H1 (cell line): ENCODE results near the gene SLC10A6. TPM values are rescaled to one million over a fixed set of nuclear protein-coding genes. Genes with fewer than 3 reads are reported as not detected.

ENCODE experiments used
- CTCF ChIA-PET: fragments of 300-600 bp; sonication (Branson Sonifier 250); formaldehyde crosslinking; loops from one replicate; lab custom pipeline; 2021; ENCODE audit not compliant: partially characterized antibody; lab: Charles Lee
- POLR2A ChIA-PET: fragments of 300-600 bp; sonication (Branson Sonifier 250); formaldehyde crosslinking; loops from one replicate; lab custom pipeline; 2021; ENCODE audit warnings: inconsistent platforms; ENCODE audit not compliant: partially characterized antibody; lab: Charles Lee
- DNase-seq, 2 experiments: peaks; one replicate each; pipeline versions ENCODE4 v3.0.0 to v3.0.0-alpha.2; 2010 to 2022; ENCODE audit warnings: low spot score in 2 of 2, low read depth in 1 of 2, mixed read lengths in 1 of 2
- FAIRE-seq: peaks from 2 replicates; lab custom pipeline; 2011; peaks lifted over from hg19 to GRCh38; lab: Jason Lieb, UNC
- H2AFZ ChIP-seq: 2 replicates; pipeline ENCODE4 v1.8.1; 2012; ENCODE audit warnings: low read length, inconsistent platforms
- H2AK5ac ChIP-seq: 2 replicates; pipeline ENCODE4 v1.6.1; 2013; ENCODE audit warnings: low read depth, low read length
- H2BK120ac ChIP-seq: replicated peaks from 2 replicates; pipeline ENCODE3; 2013; ENCODE audit warnings: low read depth, low read length, inconsistent platforms
- H2BK12ac ChIP-seq: 2 replicates; pipeline ENCODE4 v1.6.1; 2013; ENCODE audit warnings: low read depth, low read length
- H2BK15ac ChIP-seq: 2 replicates; pipeline ENCODE4 v1.6.1; 2013; ENCODE audit warnings: low read length
- H2BK20ac ChIP-seq: 2 replicates; pipeline ENCODE4 v1.6.1; 2013; ENCODE audit warnings: low read length
- H2BK5ac ChIP-seq: 2 replicates; pipeline ENCODE4 v1.6.1; 2013; ENCODE audit warnings: low read depth, low read length
- H3K14ac ChIP-seq: 2 replicates; pipeline ENCODE4 v1.6.1; 2013; ENCODE audit warnings: inconsistent platforms; ENCODE audit not compliant: insufficient read length
- H3K18ac ChIP-seq: 2 replicates; pipeline ENCODE4 v1.6.1; 2013; ENCODE audit warnings: low read length; ENCODE audit errors: extremely low read depth
- H3K23ac ChIP-seq: 2 replicates; pipeline ENCODE4 v1.6.1; 2013; ENCODE audit warnings: inconsistent platforms; ENCODE audit not compliant: insufficient read length
- H3K23me2 ChIP-seq: 2 replicates; pipeline ENCODE4 v1.6.1; 2013; ENCODE audit warnings: low read depth, low read length
- H3K27ac ChIP-seq: 2 replicates; pipeline ENCODE4 v1.6.1; 2011; ENCODE audit warnings: low read depth, low read length, inconsistent platforms
- H3K27me3 ChIP-seq, 4 experiments: replicated peaks in 1 of 4; 1 replicate in 1 of 4; 2 replicates in 3 of 4; pipeline versions ENCODE4 v1.6.1 to v1.8.1; 2011 to 2013; ENCODE audit warnings: low read length in 3 of 4, mild to moderate bottlenecking in 3 of 4, inconsistent platforms in 2 of 4, mixed read lengths in 2 of 4, moderate library complexity in 1 of 4; ENCODE audit not compliant: control insufficient read depth in 3 of 4, insufficient read depth in 3 of 4; ENCODE audit errors: extremely low read depth in 1 of 4
- H3K36me3 ChIP-seq, 4 experiments: 2 replicates each; pipeline versions ENCODE4 v1.6.1 to v1.8.1; 2011 to 2013; ENCODE audit warnings: mild to moderate bottlenecking in 4 of 4, low read length in 3 of 4, moderate library complexity in 2 of 4, control low read depth in 1 of 4, inconsistent platforms in 1 of 4; ENCODE audit not compliant: insufficient read depth in 4 of 4, control insufficient read depth in 2 of 4
- H3K4ac ChIP-seq: replicated peaks from 2 replicates; pipeline ENCODE3; 2013; ENCODE audit warnings: low read length, low read depth, mixed read lengths, inconsistent platforms; ENCODE audit not compliant: insufficient read length
- H3K4me1 ChIP-seq, 4 experiments: replicated peaks in 1 of 4; 1 replicate in 1 of 4; 2 replicates in 3 of 4; pipeline versions ENCODE4 v1.6.1 to v1.8.1; 2011 to 2013; ENCODE audit warnings: low read length in 3 of 4, inconsistent platforms in 2 of 4, mixed read lengths in 1 of 4; ENCODE audit not compliant: insufficient read depth in 4 of 4, control insufficient read depth in 3 of 4
- H3K4me2 ChIP-seq, 2 experiments: 2 replicates each; pipeline versions ENCODE4 v1.6.1 to v1.8.1; 2011 to 2013; ENCODE audit warnings: low read depth in 2 of 2, low read length in 2 of 2, control low read depth in 1 of 2, inconsistent platforms in 1 of 2, mild to moderate bottlenecking in 1 of 2; ENCODE audit not compliant: insufficient read depth in 1 of 2
- H3K4me3 ChIP-seq, 4 experiments: fragments of 200-600, 300-600 bp in 1 of 4; sonication (generic), shearing (Covaris generic), sonication (Bioruptor Twin) in 1 of 4; 2 replicates each; pipeline versions ENCODE4 v1.5.1 to v1.8.1; 2011 to 2016; ENCODE audit warnings: low read length in 4 of 4, low read depth in 3 of 4, control low read depth in 2 of 4, inconsistent platforms in 2 of 4, mild to moderate bottlenecking in 2 of 4, mixed read lengths in 1 of 4, moderate library complexity in 1 of 4; ENCODE audit not compliant: insufficient read depth in 2 of 4; ENCODE audit errors: extremely low read depth in 1 of 4
- H3K56ac ChIP-seq: replicated peaks from 2 replicates; pipeline ENCODE3; 2013; ENCODE audit warnings: low read depth, mild to moderate bottlenecking, mixed read lengths, low read length, inconsistent platforms; ENCODE audit not compliant: insufficient read length
- H3K79me1 ChIP-seq: 2 replicates; pipeline ENCODE4 v1.6.1; 2013; ENCODE audit warnings: low read depth, low read length, control low read depth
- H3K79me2 ChIP-seq, 2 experiments: 2 replicates each; pipeline versions ENCODE4 v1.6.1 to v1.8.1; 2012 to 2013; ENCODE audit warnings: low read length in 2 of 2, mild to moderate bottlenecking in 2 of 2, inconsistent platforms in 1 of 2; ENCODE audit not compliant: insufficient read depth in 2 of 2, control insufficient read depth in 1 of 2
- H3K9ac ChIP-seq, 4 experiments: replicated peaks in 1 of 4; 1 replicate in 1 of 4; 2 replicates in 3 of 4; pipeline versions ENCODE4 v1.6.1 to v1.8.1; 2011 to 2013; ENCODE audit warnings: low read depth in 3 of 4, low read length in 3 of 4, control low read depth in 2 of 4, mild to moderate bottlenecking in 2 of 4, moderate library complexity in 2 of 4, inconsistent platforms in 1 of 4; ENCODE audit errors: extremely low read depth in 1 of 4
- H3K9me3 ChIP-seq, 2 experiments: 2 replicates each; pipeline versions ENCODE4 v1.6.1 to v1.8.1; 2012 to 2013; ENCODE audit warnings: mild to moderate bottlenecking in 2 of 2, moderate library complexity in 2 of 2, control low read depth in 1 of 2, inconsistent platforms in 1 of 2, low read depth in 1 of 2, low read length in 1 of 2, mixed read lengths in 1 of 2; ENCODE audit not compliant: insufficient read depth in 2 of 2
- H4K20me1 ChIP-seq, 2 experiments: replicated peaks in 1 of 2; 2 replicates each; pipeline versions ENCODE3 to v1.8.1; 2011 to 2013; ENCODE audit warnings: inconsistent platforms in 2 of 2, low read length in 2 of 2, mild to moderate bottlenecking in 1 of 2; ENCODE audit not compliant: insufficient read depth in 2 of 2, control insufficient read depth in 1 of 2
- H4K5ac ChIP-seq: 2 replicates; pipeline ENCODE4 v1.6.1; 2013; ENCODE audit warnings: low read length, low read depth, mixed read lengths, inconsistent platforms; ENCODE audit not compliant: insufficient read length
- H4K8ac ChIP-seq: 2 replicates; pipeline ENCODE4 v1.8.0; 2013; ENCODE audit warnings: mild to moderate bottlenecking, moderate library complexity, low read length, inconsistent platforms; ENCODE audit not compliant: insufficient read depth; ENCODE audit errors: extremely low read depth
- H4K91ac ChIP-seq: replicated peaks from 2 replicates; pipeline ENCODE3; 2013; ENCODE audit warnings: low read length, mixed read lengths, inconsistent platforms; ENCODE audit not compliant: insufficient read length
- ATF2 ChIP-seq: IDR thresholded peaks from 2 replicates; pipeline ENCODE4 v1.6.1; 2012; ENCODE audit warnings: low read length, inconsistent platforms
- CREB1 ChIP-seq: IDR thresholded peaks from 2 replicates; pipeline ENCODE4 v1.6.1; 2012; ENCODE audit warnings: inconsistent platforms
- E2F6 ChIP-seq: IDR thresholded peaks from 2 replicates; pipeline ENCODE4 v1.6.1; 2012; ENCODE audit warnings: inconsistent platforms
- GABPA ChIP-seq: IDR thresholded peaks from 2 replicates; pipeline ENCODE4 v1.6.1; 2011; ENCODE audit warnings: mild to moderate bottlenecking, low read length, moderate library complexity, borderline replicate concordance; ENCODE audit not compliant: insufficient read depth
- KDM1A ChIP-seq: fragments of 200-600, 300-600 bp; sonication (generic); IDR thresholded peaks from 2 replicates; pipeline ENCODE4 v1.7.1; 2016; ENCODE audit warnings: mild to moderate bottlenecking, low read length, borderline replicate concordance
- NANOG ChIP-seq: IDR thresholded peaks from 2 replicates; pipeline ENCODE4 v1.6.1; 2011; ENCODE audit warnings: low read length, low read depth, mild to moderate bottlenecking, inconsistent platforms; ENCODE audit not compliant: insufficient read depth, poor library complexity, severe bottlenecking
- POLR2A ChIP-seq, 2 experiments: IDR thresholded peaks; 1 replicate in 1 of 2; 2 replicates in 1 of 2; pipeline ENCODE4 v1.6.1; 2011; ENCODE audit warnings: low read depth in 2 of 2, low read length in 2 of 2, mild to moderate bottlenecking in 2 of 2; ENCODE audit errors: control extremely low read depth in 1 of 2
- RBBP5 ChIP-seq: IDR thresholded peaks from 2 replicates; pipeline ENCODE4 v1.7.1; 2012; ENCODE audit warnings: low read depth, mild to moderate bottlenecking, inconsistent platforms, low read length, moderate library complexity, borderline replicate concordance
- SIRT6 ChIP-seq: IDR thresholded peaks from one replicate; pipeline ENCODE4 v1.7.1; 2012; ENCODE audit warnings: low read length, inconsistent platforms
- SP2 ChIP-seq: IDR thresholded peaks from 2 replicates; pipeline ENCODE4 v1.6.1; 2012; ENCODE audit warnings: mild to moderate bottlenecking, low read length, inconsistent platforms
- TBP ChIP-seq: IDR thresholded peaks from 2 replicates; pipeline ENCODE4 v1.6.1; 2011; ENCODE audit warnings: low read depth, low read length, improper control_type of control experiment
- whole genome bisulfite sequencing, 2 experiments: shearing (Covaris generic) in 1 of 2; methylation state at CpG; one replicate each; pipeline versions ENCODE4 v1.1.6 to v1.1.7; 2013 to 2015; ENCODE audit warnings: low lambda C conversion rate in 2 of 2, mixed read lengths in 2 of 2, inconsistent platforms in 1 of 2, low coverage in 1 of 2, missing lambda C conversion rate in 1 of 2; ENCODE audit not compliant: insufficient replicate concordance in 2 of 2, insufficient coverage in 1 of 2, insufficient read length in 1 of 2; ENCODE audit errors: extremely low coverage in 1 of 2, missing lambda C conversion rate in 1 of 2; 5-methylcytosine and 5-hydroxymethylcytosine counted together
- polyA plus RNA-seq, 7 experiments: library from polyadenylated mRNA; depleted of rRNA in 3 of 7; stranded (reverse) in 5 of 7; unstranded in 2 of 7; fragments of >200 nt in 5 of 7; fragments of 200-250 nt in 2 of 7; gene quantifications; 1 replicate in 5 of 7; 2 replicates in 1 of 7; 4 replicates in 1 of 7; pipeline versions ENCODE4 v1.2.1 to v1.2.3, GENCODE V29; 2011 to 2013; ENCODE audit warnings: missing spikeins in 2 of 7, mixed read lengths in 2 of 7
- total RNA-seq: library from RNA; stranded (reverse); fragmentation: NEBNext Ultra II Directional; extraction: Animal tissue kit (Norgen Biotek cat#: 25700); gene quantifications from 2 replicates; pipeline ENCODE4 v1.2.1, GENCODE V29; 2021

SLC10A6 gene
- total and polyA plus RNA-seq, 2 of the 8 experiments (the other 6 are each of a cell fraction or from before 2014, with no cell fraction given), result not detected

GRCh38 chr4:86896596-86896995 lies 47.4 kb upstream of the SLC10A6 start:
- FAIRE-seq, result no peak
- Histone ChIP-seq H3K79me2 (no peaks in the 10 kb centered on the region), H4K8ac (no peak overlapping the region), H3K23ac (no peak overlapping the region), H3K27me3 (peaks cover 0 to 6% (median 2%) of the 10 kb centered on the region in 4 experiments; a peak in 3 of 7 replicates), H3K56ac (no peak overlapping the region), H3K4me3 (no peak overlapping the region), H3K36me3 (no peaks in the 10 kb centered on the region), H4K20me1 (no peaks in the 10 kb centered on the region), H3K4me1 (peaks cover 0 to 2% (median 0%) of the 10 kb centered on the region in 4 experiments; a peak in 1 of 7 replicates), H3K4ac (no peak overlapping the region), H3K27ac (no peak overlapping the region), H4K5ac (no peak overlapping the region)
- no peak for DNase-seq
- 83% methylated on average over 4 of the region's 4 CpGs; no CpG with 5 or more reads in 1 of the 2 experiments for WGBS, 2 experiments
- TF ChIP-seq NANOG (no peak), GABPA (no peak), KDM1A (no peak), SIRT6 (no peak), E2F6 (no peak), TBP (no peak), CREB1 (no peak), RBBP5 (no peak), POLR2A (IDR thresholded peaks at IDR 0.05; ENCODE audit: control extremely low read depth in 1 of 2, low read depth in 2 of 2, low read length in 2 of 2) (no peak), SP2 (no peak), ATF2 (no peak)
- TF ChIP-seq, all 59 proteins: peak for 0
- Histone ChIP-seq H4K91ac (no peak overlapping the region), H3K18ac (no peak overlapping the region), H2BK15ac (no peak overlapping the region), H3K9me3 (no peaks in the 10 kb centered on the region), H3K4me2 (no peak overlapping the region), H2BK5ac (no peak overlapping the region), H3K9ac (no peak overlapping the region), H2BK12ac (no peak overlapping the region), H2BK20ac (no peak overlapping the region), H2AK5ac (no peak overlapping the region), H3K23me2 (peaks cover 8% of the 10 kb centered on the region), H3K14ac (no peak overlapping the region), H2BK120ac (no peak overlapping the region), H3K79me1 (no peaks in the 10 kb centered on the region), H2AFZ (no peak overlapping the region)
- ChIA-PET CTCF (interaction anchor here (0.6 to 3.0 kb wide), 7 partner anchors 17 to 657 kb away, joined by 3 to 19 read pairs (median 4); no protein-coding TSS in a partner anchor), POLR2A (no interaction called here)
